Ishikawa (cell line): ENCODE measurements around the gene HSPA2.

ENCODE experiments used
- CEBPB ChIP-seq: IDR thresholded peaks from 2 replicates; pipeline ENCODE4 v1.6.1; 2012
- CREB1 ChIP-seq: IDR thresholded peaks from 2 replicates; pipeline ENCODE4 v1.6.1; 2012; ENCODE audit warnings: low read depth
- EGR1 ChIP-seq: IDR thresholded peaks from 2 replicates; pipeline ENCODE4 v1.6.1; 2012
- EP300 ChIP-seq: IDR thresholded peaks from 2 replicates; pipeline ENCODE4 v1.6.1; 2012; ENCODE audit warnings: borderline replicate concordance
- FOXM1 ChIP-seq: IDR thresholded peaks from 2 replicates; pipeline ENCODE4 v1.6.1; 2012; ENCODE audit warnings: low read depth, borderline replicate concordance
- RAD21 ChIP-seq: IDR thresholded peaks from 2 replicates; pipeline ENCODE4 v1.6.1; 2012; ENCODE audit warnings: low read depth
- TAF1 ChIP-seq: IDR thresholded peaks from 2 replicates; pipeline ENCODE4 v1.6.1; 2012; ENCODE audit warnings: low read depth, mild to moderate bottlenecking
- TCF12 ChIP-seq: IDR thresholded peaks from 2 replicates; pipeline ENCODE4 v1.6.1; 2012; ENCODE audit warnings: low read depth
- TEAD4 ChIP-seq: IDR thresholded peaks from 2 replicates; pipeline ENCODE4 v1.6.1; 2012
- USF1 ChIP-seq: IDR thresholded peaks from 2 replicates; pipeline ENCODE4 v1.6.1; 2012
- YY1 ChIP-seq: IDR thresholded peaks from 2 replicates; pipeline ENCODE4 v1.6.1; 2012; ENCODE audit warnings: low read depth
- ZBTB7A ChIP-seq: IDR thresholded peaks from 2 replicates; pipeline ENCODE4 v1.6.1; 2012; ENCODE audit warnings: low read depth
- TF ChIP-seq, protein P1 (sequence below): IDR thresholded peaks from 2 replicates; pipeline ENCODE4 v1.6.1; 2012
- TF ChIP-seq, protein P2 (sequence below): IDR thresholded peaks from 2 replicates; pipeline ENCODE4 v1.6.1; 2012; ENCODE audit warnings: low read depth, mild to moderate bottlenecking

GRCh38 chr14:64491637-64492036, 48.9 kb upstream of the HSPA2 start:
- TF ChIP-seq TEAD4 = no peak
- TF ChIP-seq RAD21 = no peak
- TF ChIP-seq, protein P1, sequence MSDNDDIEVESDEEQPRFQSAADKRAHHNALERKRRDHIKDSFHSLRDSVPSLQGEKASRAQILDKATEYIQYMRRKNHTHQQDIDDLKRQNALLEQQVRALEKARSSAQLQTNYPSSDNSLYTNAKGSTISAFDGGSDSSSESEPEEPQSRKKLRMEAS = no peak
- no peak for TF ChIP-seq EP300
- TF ChIP-seq, protein P2, sequence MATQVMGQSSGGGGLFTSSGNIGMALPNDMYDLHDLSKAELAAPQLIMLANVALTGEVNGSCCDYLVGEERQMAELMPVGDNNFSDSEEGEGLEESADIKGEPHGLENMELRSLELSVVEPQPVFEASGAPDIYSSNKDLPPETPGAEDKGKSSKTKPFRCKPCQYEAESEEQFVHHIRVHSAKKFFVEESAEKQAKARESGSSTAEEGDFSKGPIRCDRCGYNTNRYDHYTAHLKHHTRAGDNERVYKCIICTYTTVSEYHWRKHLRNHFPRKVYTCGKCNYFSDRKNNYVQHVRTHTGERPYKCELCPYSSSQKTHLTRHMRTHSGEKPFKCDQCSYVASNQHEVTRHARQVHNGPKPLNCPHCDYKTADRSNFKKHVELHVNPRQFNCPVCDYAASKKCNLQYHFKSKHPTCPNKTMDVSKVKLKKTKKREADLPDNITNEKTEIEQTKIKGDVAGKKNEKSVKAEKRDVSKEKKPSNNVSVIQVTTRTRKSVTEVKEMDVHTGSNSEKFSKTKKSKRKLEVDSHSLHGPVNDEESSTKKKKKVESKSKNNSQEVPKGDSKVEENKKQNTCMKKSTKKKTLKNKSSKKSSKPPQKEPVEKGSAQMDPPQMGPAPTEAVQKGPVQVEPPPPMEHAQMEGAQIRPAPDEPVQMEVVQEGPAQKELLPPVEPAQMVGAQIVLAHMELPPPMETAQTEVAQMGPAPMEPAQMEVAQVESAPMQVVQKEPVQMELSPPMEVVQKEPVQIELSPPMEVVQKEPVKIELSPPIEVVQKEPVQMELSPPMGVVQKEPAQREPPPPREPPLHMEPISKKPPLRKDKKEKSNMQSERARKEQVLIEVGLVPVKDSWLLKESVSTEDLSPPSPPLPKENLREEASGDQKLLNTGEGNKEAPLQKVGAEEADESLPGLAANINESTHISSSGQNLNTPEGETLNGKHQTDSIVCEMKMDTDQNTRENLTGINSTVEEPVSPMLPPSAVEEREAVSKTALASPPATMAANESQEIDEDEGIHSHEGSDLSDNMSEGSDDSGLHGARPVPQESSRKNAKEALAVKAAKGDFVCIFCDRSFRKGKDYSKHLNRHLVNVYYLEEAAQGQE = no peak
- no peak for TF ChIP-seq FOXM1
- TF ChIP-seq TCF12 = no peak
- TF ChIP-seq TAF1 = no peak
- no peak for TF ChIP-seq EGR1
- no peak for TF ChIP-seq CEBPB
- no peak for TF ChIP-seq YY1
- TF ChIP-seq CREB1 = no peak
- TF ChIP-seq USF1 = no peak
- TF ChIP-seq ZBTB7A = no peak
